ENCODE measurements around the gene CBX5.

- TF ChIP-seq CTCF (IDR thresholded peaks at IDR 0.05 in 8 of 11, conservative IDR thresholded peaks at IDR 0.05 in 3 of 11): no peak
- no peak for TF ChIP-seq POLR2A (IDR thresholded peaks at IDR 0.05)
- TF ChIP-seq POLR2AphosphoS5 (IDR thresholded peaks at IDR 0.05): no peak
Measured at GRCh38 chr12:54197431-54197909, 82.5 kb downstream of the CBX5 start.

Data from spleen (tissue), 7 donors.